Natural killer cell (primary cell): ENCODE measurements around the gene ADNP2. TPM values are rescaled to one million over a fixed set of nuclear protein-coding genes. Genes with fewer than 3 reads are reported as not detected.
A peak's percentile ranks its signal among the peaks of the same experiment; 100 is the strongest.

Experiments
- ATAC-seq, 3 donors: fragments of 150-1000 bp in 2 of 3; fragments of 200-7000 bp in 1 of 3; cut with Tn5 transposase; 1 replicate in 1 of 3; 2 replicates in 2 of 3; pipeline ENCODE4 v1.10.0; 2021; ENCODE audit warnings: mild to moderate bottlenecking in 2 of 3, moderate library complexity in 2 of 3
- DNase-seq, 2 donors: peaks; one replicate each; pipeline versions ENCODE4 v3.0.0 to v3.0.0-alpha.2; 2013 to 2021; ENCODE audit warnings: mixed read lengths in 1 of 2
- H3K27ac ChIP-seq: one replicate; pipeline ENCODE4 v1.5.1; 2013; ENCODE audit warnings: mild to moderate bottlenecking, low read length
- H3K27me3 ChIP-seq: one replicate; pipeline ENCODE4 v1.6.1; 2013; ENCODE audit warnings: low read length; ENCODE audit not compliant: control insufficient read depth, insufficient read depth
- H3K36me3 ChIP-seq: one replicate; pipeline ENCODE4 v1.6.1; 2013; ENCODE audit warnings: low read length; ENCODE audit not compliant: control insufficient read depth, insufficient read depth
- H3K4me1 ChIP-seq: one replicate; pipeline ENCODE4 v1.6.1; 2013; ENCODE audit warnings: low read length; ENCODE audit not compliant: control insufficient read depth, insufficient read depth
- H3K4me3 ChIP-seq: one replicate; pipeline ENCODE4 v1.5.1; 2013; ENCODE audit warnings: low read length
- H3K9me3 ChIP-seq: one replicate; pipeline ENCODE4 v1.6.1; 2013; ENCODE audit warnings: low read length; ENCODE audit not compliant: control insufficient read depth, insufficient read depth
- H3K27ac Mint-ChIP-seq, 2 donors: one replicate each; pipeline ENCODE4 v1.8.0; 2022; ENCODE audit warnings: mild to moderate bottlenecking in 2 of 2, mixed read lengths in 2 of 2, moderate library complexity in 1 of 2
- H3K27me3 Mint-ChIP-seq, 2 donors: one replicate each; pipeline ENCODE4 v1.8.0; 2022; ENCODE audit warnings: low read depth in 2 of 2, mixed read lengths in 2 of 2
- H3K36me3 Mint-ChIP-seq: one replicate; pipeline ENCODE4 v1.8.0; 2022; ENCODE audit warnings: mixed read lengths
- H3K4me1 Mint-ChIP-seq, 2 donors: one replicate each; pipeline ENCODE4 v1.8.0; 2022; ENCODE audit warnings: mixed read lengths in 2 of 2
- H3K4me3 Mint-ChIP-seq: one replicate; pipeline ENCODE4 v1.8.0; 2022; ENCODE audit warnings: mild to moderate bottlenecking, moderate library complexity, mixed read lengths
- H3K9me3 Mint-ChIP-seq, 2 donors: one replicate each; pipeline ENCODE4 v1.8.0; 2022; ENCODE audit warnings: mixed read lengths in 2 of 2
- whole genome bisulfite sequencing: methylation state at CpG from one replicate; pipeline ENCODE4 v1.1.7; 2013; ENCODE audit warnings: missing lambda C conversion rate; ENCODE audit not compliant: insufficient coverage; 5-methylcytosine and 5-hydroxymethylcytosine counted together
- intact Hi-C: fragments of 100-400 bp; cut with micrococcal nuclease; formaldehyde crosslinking; loops from one replicate; pipeline ENCODE4 v1.14.2; 2022
- total RNA-seq, 4 donors: library from RNA; stranded (reverse); fragments of 120-200 nt in 1 of 4; gene quantifications; one replicate each; pipeline versions ENCODE4 v1.2.3 to v1.2.4, GENCODE V29; 2013 to 2022
- TF ChIP-seq, protein P1 (sequence below): fragments of 200-600 bp; IDR thresholded peaks from one replicate; pipeline ENCODE4 v1.8.0; 2022; ENCODE audit warnings: antibody characterized with exemption

Gene ADNP2
- total RNA-seq, 3 donors from 2014 or later (not counting 1 experiment from before 2014, with no cell fraction given): 31.2 to 39.2 (median 31.4) TPM

GRCh38 chr18:80130555-80130954, 21.5 kb downstream of the ADNP2 start:
- H3K9me3 ChIP-seq: no peaks in the 10 kb centered on the region
- no peaks in the 10 kb centered on the region for H3K27me3 ChIP-seq
- ATAC-seq (no peak), DNase-seq (peak in 1 of 2 donors; percentile 12)
- intact Hi-C loops: no loop called here
- H3K4me1 Mint-ChIP-seq: peaks cover 30 to 37% of the 10 kb centered on the region in 2 donors
- no peak overlapping the region for H3K4me3 ChIP-seq
- 100% methylated on average over 1 of the region's 5 CpGs for WGBS
- H3K36me3 Mint-ChIP-seq: peaks cover 7% of the 10 kb centered on the region
- no peaks in the 10 kb centered on the region for H3K27me3 Mint-ChIP-seq
- no peak overlapping the region for H3K27ac Mint-ChIP-seq
- H3K27ac ChIP-seq: no peak overlapping the region
- peaks cover 18% of the 10 kb centered on the region for H3K36me3 ChIP-seq
- no peak overlapping the region for H3K4me3 Mint-ChIP-seq
- H3K4me1 ChIP-seq: peaks cover 4% of the 10 kb centered on the region
- TF ChIP-seq, protein P1, sequence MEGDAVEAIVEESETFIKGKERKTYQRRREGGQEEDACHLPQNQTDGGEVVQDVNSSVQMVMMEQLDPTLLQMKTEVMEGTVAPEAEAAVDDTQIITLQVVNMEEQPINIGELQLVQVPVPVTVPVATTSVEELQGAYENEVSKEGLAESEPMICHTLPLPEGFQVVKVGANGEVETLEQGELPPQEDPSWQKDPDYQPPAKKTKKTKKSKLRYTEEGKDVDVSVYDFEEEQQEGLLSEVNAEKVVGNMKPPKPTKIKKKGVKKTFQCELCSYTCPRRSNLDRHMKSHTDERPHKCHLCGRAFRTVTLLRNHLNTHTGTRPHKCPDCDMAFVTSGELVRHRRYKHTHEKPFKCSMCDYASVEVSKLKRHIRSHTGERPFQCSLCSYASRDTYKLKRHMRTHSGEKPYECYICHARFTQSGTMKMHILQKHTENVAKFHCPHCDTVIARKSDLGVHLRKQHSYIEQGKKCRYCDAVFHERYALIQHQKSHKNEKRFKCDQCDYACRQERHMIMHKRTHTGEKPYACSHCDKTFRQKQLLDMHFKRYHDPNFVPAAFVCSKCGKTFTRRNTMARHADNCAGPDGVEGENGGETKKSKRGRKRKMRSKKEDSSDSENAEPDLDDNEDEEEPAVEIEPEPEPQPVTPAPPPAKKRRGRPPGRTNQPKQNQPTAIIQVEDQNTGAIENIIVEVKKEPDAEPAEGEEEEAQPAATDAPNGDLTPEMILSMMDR: no peak
- H3K9me3 Mint-ChIP-seq: no peaks in the 10 kb centered on the region

DNA sequence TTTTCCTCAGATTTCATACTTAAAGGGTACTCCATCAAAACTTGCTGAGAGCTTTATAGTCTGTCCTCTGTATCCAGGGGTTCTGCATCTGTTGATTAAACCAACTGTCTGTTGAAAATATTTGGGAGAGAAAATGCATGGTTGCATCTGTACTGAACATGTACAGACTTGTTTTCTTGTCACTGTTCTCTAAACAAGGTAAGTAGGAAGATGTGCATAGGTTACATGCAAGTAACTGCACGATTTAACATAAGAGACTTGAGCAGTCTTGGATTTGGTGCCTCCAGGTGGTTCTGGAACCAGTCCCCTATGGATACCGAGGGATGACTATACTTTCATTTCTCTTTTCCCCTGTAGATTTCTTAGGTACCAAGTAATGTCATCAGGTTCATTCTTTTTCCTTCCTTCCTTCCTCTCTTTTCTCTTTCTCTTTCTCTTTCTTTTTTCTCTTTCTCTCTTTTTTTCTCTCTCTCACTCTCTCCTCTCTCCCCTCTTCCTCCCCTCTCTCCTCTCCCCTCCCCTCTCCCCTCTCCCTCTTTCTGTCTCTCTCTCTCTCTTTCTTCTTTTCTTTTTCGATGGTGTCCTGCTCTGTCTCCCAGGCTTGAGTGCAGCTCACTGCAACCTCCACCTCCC, 23.2 kb downstream of the ADNP2 start:
- peaks cover 35% of the 10 kb centered on the region for H3K36me3 ChIP-seq
- H3K27me3 ChIP-seq: no peaks in the 10 kb centered on the region
- Mint-ChIP-seq H3K27me3 (no peaks in the 10 kb centered on the region), H3K36me3 (peaks cover 8% of the 10 kb centered on the region), H3K27ac (no peak overlapping the region), H3K4me1 (peaks cover 14 to 28% of the 10 kb centered on the region in 2 donors), H3K4me3 (no peak overlapping the region), H3K9me3 (no peaks in the 10 kb centered on the region)
- TF ChIP-seq, protein P1: no peak
- H3K4me3 ChIP-seq: no peak overlapping the region
- H3K27ac ChIP-seq: no peak overlapping the region
- no peak for ATAC-seq
- no peaks in the 10 kb centered on the region for H3K9me3 ChIP-seq
- WGBS: 94% methylated on average over 3 of the region's 3 CpGs
- no peak for DNase-seq
- intact Hi-C loops: no loop called here
- H3K4me1 ChIP-seq: no peaks in the 10 kb centered on the region

- TF ChIP-seq, protein P1: no peak
- no peak for ATAC-seq
- no CpG with 5 or more reads among the region's 1 CpG for WGBS
- Histone ChIP-seq H3K27me3 (no peaks in the 10 kb centered on the region), H3K36me3 (peaks cover 42% of the 10 kb centered on the region), H3K27ac (no peak overlapping the region), H3K4me3 (no peak overlapping the region), H3K9me3 (no peaks in the 10 kb centered on the region), H3K4me1 (no peaks in the 10 kb centered on the region)
- intact Hi-C loops: no loop called here
- Mint-ChIP-seq H3K27me3 (no peaks in the 10 kb centered on the region), H3K36me3 (peaks cover 13% of the 10 kb centered on the region), H3K4me1 (peaks cover 6 to 25% of the 10 kb centered on the region in 2 donors), H3K4me3 (no peak overlapping the region), H3K9me3 (no peaks in the 10 kb centered on the region), H3K27ac (no peak overlapping the region)
- DNase-seq: no peak
Measured at GRCh38 chr18:80133124-80133523, 24.1 kb downstream of the ADNP2 start.

- 95% methylated on average over 1 of the region's 1 CpG for WGBS
- Mint-ChIP-seq H3K27me3 (no peaks in the 10 kb centered on the region), H3K4me1 (peaks cover 6 to 16% of the 10 kb centered on the region in 2 donors), H3K9me3 (no peaks in the 10 kb centered on the region), H3K27ac (no peak overlapping the region), H3K36me3 (peaks cover 13% of the 10 kb centered on the region), H3K4me3 (no peak overlapping the region)
- peaks cover 52% of the 10 kb centered on the region for H3K36me3 ChIP-seq
- TF ChIP-seq, protein P1: no peak
- no peaks in the 10 kb centered on the region for H3K9me3 ChIP-seq
- H3K4me1 ChIP-seq: no peaks in the 10 kb centered on the region
- intact Hi-C loops: no loop called here
- DNase-seq: no peak
- no peak for ATAC-seq
- no peaks in the 10 kb centered on the region for H3K27me3 ChIP-seq
- H3K4me3 ChIP-seq: no peak overlapping the region
- no peak overlapping the region for H3K27ac ChIP-seq
Measured at GRCh38 chr18:80135136-80135535, 26.1 kb downstream of the ADNP2 start.
